ENCODE measurements around the gene SUV39H2. TPM values are rescaled to one million over a fixed set of nuclear protein-coding genes. Genes with fewer than 3 reads are reported as not detected.

SUV39H2 gene
- total and polyA plus RNA-seq, 2 donors, result 4.2 to 16.4 TPM

Other genes starting within 250 kb of the SUV39H2 start
- gene FAM107B, start 104.0 kb upstream of the SUV39H2 start, total RNA-seq, result 49.1 TPM
- 52.3 TPM for gene FAM107B, start 104.0 kb upstream of the SUV39H2 start, polyA plus RNA-seq
- gene CDNF, start 40.8 kb upstream of the SUV39H2 start, total RNA-seq, result 1.0 TPM
- 3.6 TPM for gene CDNF, start 40.8 kb upstream of the SUV39H2 start, polyA plus RNA-seq
- gene HSPA14, start 40.6 kb upstream of the SUV39H2 start, total RNA-seq, result 35.2 TPM
- gene HSPA14, start 40.6 kb upstream of the SUV39H2 start, polyA plus RNA-seq, result 24.0 TPM
- gene MSANTD7, start 40.6 kb upstream of the SUV39H2 start, total RNA-seq, result 15.6 TPM
- 6.6 TPM for gene MSANTD7, start 40.6 kb upstream of the SUV39H2 start, polyA plus RNA-seq
- gene DCLRE1C, start 75.2 kb downstream of the SUV39H2 start, total RNA-seq, result 22.3 TPM
- 9.5 TPM for gene DCLRE1C, start 75.2 kb downstream of the SUV39H2 start, polyA plus RNA-seq
- 0.76 TPM for gene MEIG1, start 80.5 kb downstream of the SUV39H2 start, total RNA-seq
- 2.2 TPM for gene MEIG1, start 80.5 kb downstream of the SUV39H2 start, polyA plus RNA-seq
- 0.09 TPM for gene OLAH, start 165.1 kb downstream of the SUV39H2 start, total RNA-seq
- gene OLAH, start 165.1 kb downstream of the SUV39H2 start, polyA plus RNA-seq, result 14.4 TPM
- gene ACBD7, start 209.9 kb downstream of the SUV39H2 start, total RNA-seq, result 11.9 TPM
- 1.4 TPM for gene ACBD7, start 209.9 kb downstream of the SUV39H2 start, polyA plus RNA-seq
- 14.7 TPM for gene RPP38, start 218.5 kb downstream of the SUV39H2 start, total RNA-seq
- 32.2 TPM for gene RPP38, start 218.5 kb downstream of the SUV39H2 start, polyA plus RNA-seq